Transverse colon (tissue), 4 donors: ENCODE data around the gene DOK1. TPM values are rescaled to one million over a fixed set of nuclear protein-coding genes. Genes with fewer than 3 reads are reported as not detected.

Experiments
- DNase-seq: peaks from one replicate; pipeline ENCODE4 v3.0.0-alpha.2; 2019
- H3K27ac ChIP-seq, 4 donors: fragments of 200-600 bp; sonication (generic); 2 replicates each; pipeline ENCODE4 v1.5.1; 2016 to 2018; ENCODE audit warnings: inconsistent platforms in 4 of 4
- H3K27me3 ChIP-seq: fragments of 200-600 bp; sonication (generic); 2 replicates; pipeline ENCODE4 v1.5.1; 2017; ENCODE audit warnings: inconsistent platforms
- H3K36me3 ChIP-seq, 4 donors: fragments of 200-600 bp; sonication (generic); 2 replicates each; pipeline ENCODE4 v1.5.1; 2017 to 2019; ENCODE audit warnings: inconsistent platforms in 4 of 4
- H3K4me1 ChIP-seq, 4 donors: fragments of 200-600 bp; sonication (generic); 2 replicates each; pipeline ENCODE4 v1.5.1; 2017 to 2020; ENCODE audit warnings: inconsistent platforms in 4 of 4
- H3K4me3 ChIP-seq, 4 donors: fragments of 200-600 bp; sonication (generic); 1 replicate in 1 of 4; 2 replicates in 3 of 4; pipeline versions ENCODE4 v1.5.1 to v1.6.1; 2017 to 2019; ENCODE audit warnings: inconsistent platforms in 4 of 4
- H3K9me3 ChIP-seq, 2 donors: fragments of 200-600 bp; sonication (generic); 2 replicates each; pipeline ENCODE4 v1.5.1; 2017 to 2019; ENCODE audit warnings: inconsistent platforms in 2 of 2
- EP300 ChIP-seq: sonication (generic); formaldehyde crosslinking; IDR thresholded peaks from one replicate; pipeline ENCODE4 v1.6.1; 2017; ENCODE audit warnings: antibody characterized with exemption, low read depth
- POLR2A ChIP-seq: fragments of 450-650 bp; IDR thresholded peaks from one replicate; pipeline ENCODE4 v1.6.1; 2016; ENCODE audit warnings: antibody characterized with exemption, mild to moderate bottlenecking, moderate library complexity
- POLR2AphosphoS5 ChIP-seq, 3 donors: sonication (generic); formaldehyde crosslinking; IDR thresholded peaks; one replicate each; pipeline ENCODE4 v1.6.1; 2016; ENCODE audit warnings: antibody characterized with exemption in 3 of 3
- WGBS, 2 donors: methylation state at CpG; one replicate each; pipeline ENCODE4 v1.1.5; 2018; ENCODE audit warnings: low coverage in 1 of 2; 5-methylcytosine and 5-hydroxymethylcytosine counted together
- in situ Hi-C, 4 donors: fragments of 200-750 bp; cut with MboI; loops; one replicate each; pipeline versions ENCODE4 v1.15.0 to v1.15.1; 2017; ENCODE audit warnings: low sequenced_read_pairs in 3 of 4, low pct_ligation_motif_present in 1 of 4, low pct_unique_long_range_greater_than_20kb in 1 of 4
- intact Hi-C: fragments of 100-400 bp; cut with DNase I; formaldehyde crosslinking; loops from one replicate; pipeline ENCODE4 v1.15.1; 2023; ENCODE audit warnings: low total_unique reads
- total RNA-seq, 4 donors: library from RNA; depleted of rRNA; stranded (reverse); fragments of >200 nt; gene quantifications; one replicate each; pipeline ENCODE4 v1.1.0, GENCODE V29; 2016
- TF ChIP-seq, protein P1 (sequence below), 5 experiments: fragments of 200-600 bp in 3 of 5; fragments of 450-650 bp in 2 of 5; sonication (generic) in 3 of 5; IDR thresholded peaks; 1 replicate in 2 of 5; 2 replicates in 3 of 5; pipeline ENCODE4 v1.5.1; 2016 to 2017; ENCODE audit warnings: antibody characterized with exemption in 5 of 5, inconsistent platforms in 3 of 5, mild to moderate bottlenecking in 2 of 5, moderate library complexity in 1 of 5

Gene DOK1
- total RNA-seq, 4 donors from 2014 or later: 14.7 to 21.3 (median 20.1) TPM

DNA sequence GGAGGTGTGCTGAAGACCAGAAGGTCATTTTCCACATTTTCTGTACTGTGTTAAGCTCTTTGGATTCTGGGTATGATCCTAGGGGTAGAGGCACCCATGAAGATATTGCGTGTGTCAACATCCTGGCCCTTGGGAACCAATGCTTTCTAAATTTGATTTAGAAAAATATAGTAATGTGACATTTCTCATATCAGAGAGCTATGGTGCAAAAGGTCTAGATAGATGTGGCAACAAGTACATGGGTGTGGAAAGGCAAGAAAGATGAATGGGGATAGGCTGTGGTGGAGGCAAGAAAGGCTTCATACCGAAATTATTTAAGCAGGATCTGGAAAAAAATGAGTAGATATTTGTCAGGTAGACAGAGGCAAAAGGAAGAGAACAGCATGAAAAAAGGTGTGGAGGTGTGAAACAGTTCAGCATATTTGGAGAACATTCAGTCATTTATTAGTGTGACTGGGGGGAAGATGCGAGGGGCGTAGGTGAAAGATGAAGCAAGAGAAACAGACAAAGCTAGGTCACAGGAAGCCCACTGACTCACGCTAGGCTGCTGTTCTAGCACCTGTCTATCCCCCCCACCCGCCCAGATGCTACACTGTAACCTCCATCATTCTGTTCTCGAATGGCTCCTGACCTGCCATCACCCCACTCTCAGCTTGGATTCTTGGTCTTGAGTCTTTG is 11.7 kb downstream of the DOK1 start:
- Histone ChIP-seq H3K9me3 (no peaks in the 10 kb centered on the region), H3K36me3 (no peaks in the 10 kb centered on the region), H3K27ac (no peak overlapping the region), H3K4me1 (no peaks in the 10 kb centered on the region), H3K27me3 (no peaks in the 10 kb centered on the region), H3K4me3 (no peak overlapping the region)
- WGBS, 2 donors: 64 to 94% methylated on average over 6 to 7 of the region's 7 CpGs
- no peak for TF ChIP-seq POLR2AphosphoS5 (IDR thresholded peaks at IDR 0.05)
- no peak for TF ChIP-seq POLR2A
- TF ChIP-seq, protein P1, sequence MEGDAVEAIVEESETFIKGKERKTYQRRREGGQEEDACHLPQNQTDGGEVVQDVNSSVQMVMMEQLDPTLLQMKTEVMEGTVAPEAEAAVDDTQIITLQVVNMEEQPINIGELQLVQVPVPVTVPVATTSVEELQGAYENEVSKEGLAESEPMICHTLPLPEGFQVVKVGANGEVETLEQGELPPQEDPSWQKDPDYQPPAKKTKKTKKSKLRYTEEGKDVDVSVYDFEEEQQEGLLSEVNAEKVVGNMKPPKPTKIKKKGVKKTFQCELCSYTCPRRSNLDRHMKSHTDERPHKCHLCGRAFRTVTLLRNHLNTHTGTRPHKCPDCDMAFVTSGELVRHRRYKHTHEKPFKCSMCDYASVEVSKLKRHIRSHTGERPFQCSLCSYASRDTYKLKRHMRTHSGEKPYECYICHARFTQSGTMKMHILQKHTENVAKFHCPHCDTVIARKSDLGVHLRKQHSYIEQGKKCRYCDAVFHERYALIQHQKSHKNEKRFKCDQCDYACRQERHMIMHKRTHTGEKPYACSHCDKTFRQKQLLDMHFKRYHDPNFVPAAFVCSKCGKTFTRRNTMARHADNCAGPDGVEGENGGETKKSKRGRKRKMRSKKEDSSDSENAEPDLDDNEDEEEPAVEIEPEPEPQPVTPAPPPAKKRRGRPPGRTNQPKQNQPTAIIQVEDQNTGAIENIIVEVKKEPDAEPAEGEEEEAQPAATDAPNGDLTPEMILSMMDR (IDR thresholded peaks at IDR 0.05): no peak
- no peak for TF ChIP-seq EP300
- intact Hi-C loops (no loop called here), in situ Hi-C loops (no loop called here)
- no peak for DNase-seq

DNA sequence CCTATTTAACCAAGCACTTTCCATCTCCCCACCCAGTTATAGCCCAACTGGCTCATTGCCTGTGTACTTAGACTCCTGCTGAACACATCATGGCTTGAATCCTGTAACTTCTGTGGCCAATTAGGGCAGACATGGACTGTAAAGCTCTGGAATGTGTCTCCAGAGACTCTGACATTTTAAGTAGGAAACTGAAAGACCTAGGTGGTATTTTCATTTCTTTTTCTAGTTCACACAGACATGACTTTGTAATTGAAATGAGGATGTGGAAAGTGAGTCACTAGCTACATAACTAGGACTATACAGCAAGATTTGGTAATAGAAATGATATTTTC is 12.2 kb downstream of the DOK1 start:
- H3K9me3 ChIP-seq: no peaks in the 10 kb centered on the region
- in situ Hi-C loops (no loop called here), intact Hi-C loops (no loop called here)
- no peaks in the 10 kb centered on the region for H3K4me1 ChIP-seq
- no peak overlapping the region for H3K27ac ChIP-seq
- DNase-seq: no peak
- no peaks in the 10 kb centered on the region for H3K36me3 ChIP-seq
- no peaks in the 10 kb centered on the region for H3K27me3 ChIP-seq
- TF ChIP-seq, protein P1 (IDR thresholded peaks at IDR 0.05): no peak
- no peak for TF ChIP-seq POLR2AphosphoS5 (IDR thresholded peaks at IDR 0.05)
- no peak for TF ChIP-seq POLR2A
- TF ChIP-seq EP300: no peak
- H3K4me3 ChIP-seq: no peak overlapping the region

DNA sequence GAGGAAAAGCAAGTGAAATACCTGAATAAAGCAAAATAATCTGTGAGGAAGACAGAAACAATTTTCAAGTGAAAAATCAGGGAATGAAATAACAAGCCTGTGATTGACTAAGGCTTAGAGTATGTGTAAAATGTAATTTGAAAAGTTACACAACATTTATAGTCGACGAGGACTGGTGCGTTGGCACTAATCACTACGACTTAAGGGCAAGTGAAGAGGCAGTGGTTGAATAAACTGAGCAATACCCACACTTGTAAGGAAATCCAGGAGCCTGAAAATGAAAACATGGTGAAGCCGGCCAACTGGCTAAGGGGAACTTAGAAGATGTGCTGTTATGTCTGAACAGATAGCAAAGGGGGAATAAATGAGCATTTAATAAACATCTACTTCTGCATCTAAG is 13.4 kb downstream of the DOK1 start:
- Histone ChIP-seq H3K27ac (no peak overlapping the region), H3K9me3 (no peaks in the 10 kb centered on the region), H3K36me3 (no peaks in the 10 kb centered on the region), H3K27me3 (no peaks in the 10 kb centered on the region), H3K4me3 (no peak overlapping the region), H3K4me1 (no peaks in the 10 kb centered on the region)
- in situ Hi-C loops: no loop called here
- intact Hi-C loops: no loop called here
- no peak for DNase-seq
- 57 to 81% methylated on average over 5 of the region's 5 CpGs for WGBS, 2 donors
- TF ChIP-seq POLR2AphosphoS5 (IDR thresholded peaks at IDR 0.05) (no peak), POLR2A (no peak)
- TF ChIP-seq, protein P1 (IDR thresholded peaks at IDR 0.05): no peak

DNA sequence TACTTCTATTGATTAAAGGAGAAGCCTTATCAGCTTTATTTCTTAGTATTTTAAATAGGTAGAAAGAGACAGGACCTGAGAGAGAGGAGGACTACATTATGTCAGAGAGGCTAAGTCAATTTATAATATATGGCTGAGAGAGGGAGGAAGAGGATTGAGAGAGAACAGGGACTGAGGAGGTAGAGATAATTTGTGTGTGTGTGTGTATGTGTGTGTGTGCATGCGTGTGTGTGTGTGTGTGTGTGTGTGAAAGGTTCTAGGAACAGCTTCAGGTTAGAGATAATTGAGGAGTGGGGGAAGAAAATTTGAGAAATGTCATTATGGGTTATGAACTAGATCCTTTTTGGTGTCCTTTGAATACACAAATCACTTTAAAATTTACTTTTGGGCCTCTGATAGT is 15.2 kb downstream of the DOK1 start:
- H3K27me3 ChIP-seq: no peaks in the 10 kb centered on the region
- WGBS, 2 donors: 93% methylated on average over 1 of the region's 1 CpG; no CpG with 5 or more reads in 1 of the 2 donors
- H3K36me3 ChIP-seq: no peaks in the 10 kb centered on the region
- no peaks in the 10 kb centered on the region for H3K9me3 ChIP-seq
- intact Hi-C loops: no loop called here
- TF ChIP-seq POLR2AphosphoS5 (IDR thresholded peaks at IDR 0.05) (no peak), EP300 (no peak), POLR2A (no peak)
- TF ChIP-seq, protein P1 (IDR thresholded peaks at IDR 0.05): no peak
- DNase-seq: no peak
- H3K4me3 ChIP-seq: no peak overlapping the region
- in situ Hi-C loops: no loop called here
- peaks cover 0 to 5% (median 0%) of the 10 kb centered on the region in 4 donors for H3K4me1 ChIP-seq
- H3K27ac ChIP-seq: no peak overlapping the region
